Thoracic aorta (tissue), 2 donors: ENCODE data around the gene BMP4. TPM values are rescaled to one million over a fixed set of nuclear protein-coding genes. Genes with fewer than 3 reads are reported as not detected.

Source experiments
- ATAC-seq: fragments of 150-250 bp; one replicate; pipeline ENCODE4 v1.8.0; 2017; ENCODE audit warnings: low read depth; ENCODE audit not compliant: insufficient number of reproducible peaks, low FRiP score
- DNase-seq: peaks from one replicate; pipeline ENCODE4 v3.0.0-alpha.2; 2020; ENCODE audit warnings: low spot score
- H3K27ac ChIP-seq, 2 donors: fragments of 200-600 bp; sonication (generic); 1 replicate in 1 of 2; 2 replicates in 1 of 2; pipeline ENCODE4 v1.5.1; 2016; ENCODE audit warnings: mild to moderate bottlenecking in 2 of 2, moderate library complexity in 2 of 2
- H3K27me3 ChIP-seq: fragments of 200-600 bp; sonication (generic); replicated peaks from 2 replicates; pipeline ENCODE4 v1.6.0; 2016; ENCODE audit warnings: mild to moderate bottlenecking; ENCODE audit not compliant: insufficient read depth
- H3K36me3 ChIP-seq: fragments of 200-600 bp; sonication (generic); one replicate; pipeline ENCODE4 v1.5.1; 2016
- H3K4me1 ChIP-seq, 2 donors: fragments of 200-600 bp; sonication (generic); 1 replicate in 1 of 2; 2 replicates in 1 of 2; pipeline versions ENCODE4 v1.5.1 to v1.6.0; 2016; ENCODE audit warnings: low read depth in 2 of 2, mild to moderate bottlenecking in 1 of 2; ENCODE audit not compliant: control insufficient read depth in 1 of 2
- H3K4me3 ChIP-seq: fragments of 200-600 bp; sonication (generic); 2 replicates; pipeline ENCODE4 v1.5.1; 2016; ENCODE audit warnings: mild to moderate bottlenecking
- H3K9me3 ChIP-seq: fragments of 200-600 bp; sonication (generic); 2 replicates; pipeline ENCODE4 v1.5.1; 2016
- CTCF ChIP-seq: fragments of 200-600 bp; sonication (generic); IDR thresholded peaks from one replicate; pipeline ENCODE4 v1.5.1; 2019; ENCODE audit warnings: antibody characterized with exemption
- total RNA-seq, 2 donors: library from RNA; depleted of rRNA; stranded (reverse); fragments of >200 nt; gene quantifications; one replicate each; pipeline versions ENCODE4 v1.1.0 to v1.2.3, GENCODE V29; 2016

Gene BMP4
- total RNA-seq, 2 donors from 2014 or later = 23.7 to 26.9 TPM

- Histone ChIP-seq H3K27ac (no peak overlapping the region), H3K4me1 (no peaks in the 10 kb centered on the region), H3K36me3 (no peaks in the 10 kb centered on the region), H3K27me3 (no peaks in the 10 kb centered on the region), H3K9me3 (no peaks in the 10 kb centered on the region), H3K4me3 (no peak overlapping the region)
- ATAC-seq = no peak
- no peak for DNase-seq
- TF ChIP-seq CTCF = no peak
These were observed 18.8 kb upstream of the BMP4 start for GRCh38 chr14:53975444-53975843.

DNA sequence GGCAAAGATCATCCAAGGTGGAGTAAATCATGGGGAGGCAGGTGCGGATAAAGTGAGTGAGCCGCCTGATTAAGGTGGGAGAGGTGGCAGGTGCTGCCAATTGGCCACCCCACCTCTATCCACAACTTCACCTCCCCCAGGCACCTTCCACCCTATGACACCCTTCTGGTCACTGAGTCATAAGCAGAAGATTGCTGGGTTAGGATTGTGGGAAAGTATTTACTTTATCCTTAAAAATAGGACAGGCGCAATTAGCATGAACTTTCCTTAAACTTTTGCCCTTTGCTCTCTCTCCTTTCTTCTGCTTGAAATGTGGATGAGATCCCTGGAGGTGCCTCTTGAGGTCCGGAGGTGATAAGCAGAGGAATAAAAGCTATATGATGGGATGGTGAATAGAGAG lies 14.9 kb upstream of the BMP4 start:
- Histone ChIP-seq H3K27me3 (no peaks in the 10 kb centered on the region), H3K36me3 (no peaks in the 10 kb centered on the region), H3K4me3 (no peak overlapping the region), H3K27ac (no peak overlapping the region), H3K4me1 (no peaks in the 10 kb centered on the region), H3K9me3 (no peaks in the 10 kb centered on the region)
- no peak for TF ChIP-seq CTCF
- ATAC-seq (no peak), DNase-seq (no peak)

GRCh38 chr14:53969326-53969725 lies 12.7 kb upstream of the BMP4 start:
- no peak for TF ChIP-seq CTCF
- DNase-seq (no peak), ATAC-seq (no peak)
- H3K4me1 ChIP-seq = no peaks in the 10 kb centered on the region
- no peaks in the 10 kb centered on the region for H3K36me3 ChIP-seq
- no peaks in the 10 kb centered on the region for H3K27me3 ChIP-seq
- no peaks in the 10 kb centered on the region for H3K9me3 ChIP-seq
- H3K4me3 ChIP-seq = no peak overlapping the region
- no peak overlapping the region for H3K27ac ChIP-seq

DNA sequence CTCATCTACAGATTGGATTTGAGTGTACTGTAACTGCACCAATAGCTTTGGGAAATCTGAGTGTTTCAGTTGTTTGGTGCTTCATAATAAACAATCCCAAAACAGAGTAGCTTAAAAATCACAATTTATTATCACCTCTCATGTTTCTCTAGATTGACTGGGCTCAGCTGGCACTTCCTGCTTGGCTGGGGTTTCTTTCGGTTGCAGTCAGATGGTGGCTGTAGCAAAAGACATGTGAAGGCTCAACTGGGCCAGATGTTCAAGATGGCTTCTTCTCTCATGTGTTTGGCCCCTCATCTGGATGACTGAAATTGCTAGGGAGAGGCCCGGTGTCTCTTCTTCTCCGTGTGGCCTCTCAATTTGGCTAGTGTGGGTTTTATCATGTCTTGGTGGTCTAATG lies 12.1 kb upstream of the BMP4 start:
- Histone ChIP-seq H3K9me3 (no peaks in the 10 kb centered on the region), H3K27me3 (no peaks in the 10 kb centered on the region), H3K36me3 (no peaks in the 10 kb centered on the region), H3K4me1 (peaks cover 0 to 3% of the 10 kb centered on the region in 2 donors), H3K4me3 (no peak overlapping the region), H3K27ac (no peak overlapping the region)
- DNase-seq (no peak), ATAC-seq (no peak)
- no peak for TF ChIP-seq CTCF

DNA sequence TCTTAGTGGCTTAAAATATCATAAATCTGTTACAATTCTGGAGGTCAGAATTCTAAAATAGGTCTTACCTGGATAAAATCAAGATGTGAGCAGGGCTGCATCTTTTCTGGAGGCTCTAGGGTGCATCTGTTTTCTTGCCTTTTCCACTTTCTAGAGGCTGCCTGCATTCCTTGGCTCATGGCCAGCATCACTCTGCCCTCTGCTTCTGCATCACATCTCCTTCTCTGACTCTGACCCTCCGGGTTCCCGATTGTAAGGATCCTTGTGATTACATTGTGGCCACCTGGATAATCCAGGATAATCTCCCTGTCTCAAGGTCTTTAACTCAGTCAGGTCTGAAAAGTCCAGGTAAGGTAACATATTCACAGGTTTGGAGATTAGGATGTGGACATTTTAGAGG lies 11.0 kb upstream of the BMP4 start:
- Histone ChIP-seq H3K4me3 (no peak overlapping the region), H3K27me3 (no peaks in the 10 kb centered on the region), H3K36me3 (no peaks in the 10 kb centered on the region), H3K9me3 (no peaks in the 10 kb centered on the region), H3K27ac (no peak overlapping the region), H3K4me1 (peaks cover 0 to 12% of the 10 kb centered on the region in 2 donors)
- DNase-seq (no peak), ATAC-seq (no peak)
- TF ChIP-seq CTCF = no peak
